Measurements from ENCODE around the gene DNAJC10.

The DNAJC10 gene

DNA sequence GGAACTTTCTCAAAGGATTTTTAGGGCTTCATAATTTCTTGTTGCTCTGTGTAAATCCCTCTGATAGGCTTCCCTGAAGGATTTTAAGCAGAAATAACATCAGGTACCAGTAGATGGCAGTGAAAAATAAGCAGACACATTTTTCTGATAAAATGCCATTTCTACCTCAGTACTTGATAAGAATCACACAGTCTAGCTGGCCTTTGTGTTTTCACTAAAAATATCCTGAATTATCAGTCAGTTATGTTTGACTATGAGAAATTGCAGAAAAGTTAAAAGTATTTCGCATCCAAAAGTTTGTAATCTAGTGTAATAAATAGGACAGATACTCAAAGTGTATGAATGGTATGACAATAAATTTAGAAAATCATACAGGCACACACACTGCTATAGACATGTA is 68.7 kb downstream of the DNAJC10 start:
- DNase-seq (ENCODE audit: low read depth in 1 of 2, low spot score in 1 of 2): no peak

DNA sequence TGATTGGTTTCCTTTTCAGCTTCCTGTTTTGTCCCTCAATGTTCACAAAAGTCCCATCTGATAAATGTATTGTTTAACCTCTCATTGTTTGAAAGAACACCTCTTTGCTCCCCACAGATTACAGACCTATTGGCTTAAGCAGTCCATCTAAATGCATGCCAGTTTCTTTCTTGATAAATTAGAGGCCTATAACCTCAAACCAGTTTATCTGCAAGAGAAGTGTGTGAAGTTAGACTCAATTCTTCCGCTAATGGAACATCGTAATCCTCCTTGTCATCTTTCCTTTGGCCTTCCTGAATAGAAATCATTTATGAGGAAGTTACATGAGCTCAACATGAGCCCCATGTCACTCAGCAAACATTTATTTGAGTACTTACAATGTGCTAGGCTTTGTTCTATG is 76.4 kb downstream of the DNAJC10 start:
- DNase-seq (ENCODE audit: low read depth in 1 of 2, low spot score in 1 of 2): no peak

GRCh38 chr2:182798736-182799135 is 82.7 kb downstream of the DNAJC10 start:
- DNase-seq (ENCODE audit: low read depth in 1 of 2, low spot score in 1 of 2): no peak

GRCh38 chr2:182804128-182804527 is 88.1 kb downstream of the DNAJC10 start:
- no peak for DNase-seq (ENCODE audit: low read depth in 1 of 2, low spot score in 1 of 2)

GRCh38 chr2:182807319-182807718 is 91.3 kb downstream of the DNAJC10 start:
- DNase-seq (ENCODE audit: low read depth in 1 of 2, low spot score in 1 of 2): no peak

DNA sequence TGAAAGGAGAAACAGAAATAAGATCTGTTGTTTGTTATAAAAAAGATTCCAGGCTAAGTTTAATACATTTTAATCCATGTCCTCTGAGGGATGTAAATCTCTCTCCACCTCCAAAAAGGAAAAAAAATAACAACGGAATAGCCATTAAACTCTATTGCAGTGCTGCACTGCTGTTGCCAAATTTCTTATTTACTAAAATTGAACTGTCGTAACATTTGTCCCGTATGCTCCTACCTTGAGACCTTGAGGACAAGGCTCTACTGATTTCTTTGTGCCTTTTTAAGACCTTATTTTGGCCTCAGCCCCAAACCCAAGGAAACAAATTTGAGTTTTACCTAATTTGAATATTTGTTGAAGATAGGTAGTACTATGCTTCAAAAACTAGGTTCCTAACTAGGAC is 94.0 kb downstream of the DNAJC10 start:
- DNase-seq (ENCODE audit: low read depth in 1 of 2, low spot score in 1 of 2): no peak

- DNase-seq (ENCODE audit: low read depth in 1 of 2, low spot score in 1 of 2): no peak
Measured at GRCh38 chr2:182814380-182814779, 98.3 kb downstream of the DNAJC10 start.

DNA sequence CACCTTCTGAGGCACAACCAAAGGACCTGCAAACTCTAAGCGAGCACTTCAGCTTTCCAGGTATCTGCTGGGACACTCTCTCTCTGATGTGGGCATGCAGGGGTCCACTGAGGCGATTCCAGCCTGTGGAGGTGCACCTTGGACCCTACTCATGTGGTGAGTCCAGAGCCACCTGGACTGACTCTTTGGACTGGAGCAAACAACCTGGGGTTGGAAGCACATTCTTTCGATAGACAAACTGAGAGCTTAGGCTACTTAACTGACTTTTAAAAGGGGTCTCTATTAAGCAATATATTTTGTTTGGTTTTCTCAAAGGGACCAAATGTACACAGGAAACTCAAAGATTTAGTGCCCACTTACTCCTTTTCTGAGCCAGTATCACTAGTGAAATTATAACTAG is 98.7 kb downstream of the DNAJC10 start:
- DNase-seq (ENCODE audit: low read depth in 1 of 2, low spot score in 1 of 2): no peak

- no peak for DNase-seq (ENCODE audit: low read depth in 1 of 2, low spot score in 1 of 2)
Measured at GRCh38 chr2:182816866-182817265, 100.8 kb downstream of the DNAJC10 start.

DNA sequence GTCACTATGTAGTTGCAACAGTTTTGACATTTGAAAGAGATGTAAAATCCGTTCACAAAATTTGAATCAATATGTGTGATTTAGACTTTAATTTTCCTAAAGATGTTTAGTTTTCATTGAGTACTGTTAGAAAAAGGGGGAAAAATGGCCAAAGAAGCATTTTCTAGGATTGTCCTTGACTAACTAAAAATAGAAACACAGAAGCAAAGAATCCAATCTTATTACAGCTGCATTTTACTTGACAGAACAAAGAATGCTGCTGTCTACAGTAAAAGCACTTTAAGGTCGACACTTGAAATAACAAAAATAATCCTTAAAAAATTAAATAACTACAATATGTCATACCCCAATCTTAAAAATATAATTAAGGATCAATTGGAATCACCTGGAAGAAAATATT is 101.5 kb downstream of the DNAJC10 start:
- DNase-seq (ENCODE audit: low read depth in 1 of 2, low spot score in 1 of 2): no peak

DNA sequence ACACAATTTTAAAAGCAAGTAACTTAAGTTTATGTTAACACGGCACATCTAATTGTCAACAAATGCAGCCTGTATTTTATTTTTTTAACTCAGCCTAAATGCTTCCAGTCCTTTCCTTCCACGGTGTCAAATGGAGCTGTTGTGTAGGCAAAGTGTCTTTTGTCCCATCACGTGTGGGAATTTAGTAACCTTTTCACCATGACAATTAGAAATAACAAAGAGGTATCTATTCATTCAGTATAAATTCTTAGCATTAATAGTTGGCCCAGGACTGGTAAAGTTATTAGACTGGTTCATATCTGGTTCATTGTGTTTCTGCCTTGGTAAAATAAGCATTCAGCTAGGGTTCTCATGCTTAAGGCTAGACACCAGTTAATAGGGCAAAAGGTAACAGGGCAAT is 102.4 kb downstream of the DNAJC10 start:
- DNase-seq (ENCODE audit: low read depth in 1 of 2, low spot score in 1 of 2): no peak

- DNase-seq (ENCODE audit: low read depth in 1 of 2, low spot score in 1 of 2): no peak
Measured at GRCh38 chr2:182818925-182819324, 102.9 kb downstream of the DNAJC10 start.

DNA sequence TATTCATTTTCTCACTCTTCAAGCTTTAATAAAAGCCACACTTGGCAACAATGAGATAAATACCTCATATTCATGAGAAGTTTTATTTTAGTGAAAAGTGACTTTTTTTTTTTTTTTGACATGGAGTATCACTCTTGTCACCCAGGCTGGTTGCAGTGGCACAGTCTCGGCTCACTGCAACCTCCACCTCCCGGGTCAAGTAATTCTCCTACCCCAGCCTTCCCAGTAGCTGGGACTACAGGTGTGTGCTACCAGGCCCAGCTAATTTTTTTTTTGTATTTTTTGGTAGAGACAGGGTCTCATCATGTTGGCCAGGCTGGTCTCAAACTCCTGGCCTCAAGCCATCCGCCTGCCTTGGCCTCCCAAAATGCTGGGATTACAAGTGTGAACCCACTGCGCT is 103.4 kb downstream of the DNAJC10 start:
- DNase-seq (ENCODE audit: low read depth in 1 of 2, low spot score in 1 of 2): no peak

- DNase-seq (ENCODE audit: low read depth in 1 of 2, low spot score in 1 of 2): no peak
Measured at GRCh38 chr2:182821182-182821581, 105.1 kb downstream of the DNAJC10 start.

DNA sequence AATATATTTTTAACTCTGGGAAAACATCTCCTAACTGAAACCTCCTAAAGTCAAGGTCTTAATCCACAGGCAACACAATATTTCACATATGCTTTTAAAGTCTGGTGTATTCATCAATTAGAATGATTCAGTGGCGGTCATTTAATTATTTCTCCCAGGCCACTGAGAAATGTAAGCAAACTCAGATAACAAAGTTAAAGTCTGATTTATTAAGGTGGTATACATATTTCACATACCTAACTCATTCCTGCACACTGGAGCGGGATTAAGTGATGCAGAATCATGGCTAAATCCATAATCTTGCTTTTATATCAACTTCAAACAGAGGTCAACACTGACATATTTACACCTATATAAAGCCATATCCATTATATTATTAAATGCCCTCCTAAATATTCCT is 106.7 kb downstream of the DNAJC10 start:
- no peak for DNase-seq (ENCODE audit: low read depth in 1 of 2, low spot score in 1 of 2)

DNA sequence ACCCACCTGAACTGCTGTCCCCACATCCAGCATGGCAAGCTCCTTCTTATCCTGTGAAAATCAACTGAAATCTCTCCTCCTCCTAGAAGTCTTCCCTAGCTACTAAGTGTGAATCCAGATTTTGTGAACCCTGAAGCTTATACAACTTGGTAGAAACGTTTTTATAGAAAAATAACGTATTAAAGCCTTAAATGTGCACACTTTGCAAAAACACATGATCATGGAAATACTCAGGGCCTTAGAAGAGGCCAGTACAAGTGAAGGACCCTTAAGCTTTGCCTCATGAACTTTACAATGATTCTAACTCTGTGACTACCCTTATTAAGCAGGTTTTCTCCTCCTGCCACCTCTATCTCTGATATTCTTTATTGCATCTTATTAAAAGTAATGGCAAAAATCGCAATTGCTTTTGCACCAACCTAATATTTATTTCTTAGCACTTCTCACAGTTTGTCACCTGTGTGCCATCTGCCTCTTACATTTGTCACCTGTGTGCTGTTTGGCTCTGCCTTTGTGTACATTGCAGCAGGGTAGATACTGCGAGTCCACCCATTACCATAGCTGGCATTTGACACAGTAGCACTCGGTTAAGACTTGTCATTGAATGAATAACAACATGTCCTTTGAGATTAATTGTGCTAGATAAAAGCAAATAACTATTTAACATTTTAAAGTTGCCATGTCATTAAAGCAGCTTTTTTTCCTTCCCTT is 108.2 kb downstream of the DNAJC10 start:
- no peak for DNase-seq (ENCODE audit: low read depth in 1 of 2, low spot score in 1 of 2)

DNA sequence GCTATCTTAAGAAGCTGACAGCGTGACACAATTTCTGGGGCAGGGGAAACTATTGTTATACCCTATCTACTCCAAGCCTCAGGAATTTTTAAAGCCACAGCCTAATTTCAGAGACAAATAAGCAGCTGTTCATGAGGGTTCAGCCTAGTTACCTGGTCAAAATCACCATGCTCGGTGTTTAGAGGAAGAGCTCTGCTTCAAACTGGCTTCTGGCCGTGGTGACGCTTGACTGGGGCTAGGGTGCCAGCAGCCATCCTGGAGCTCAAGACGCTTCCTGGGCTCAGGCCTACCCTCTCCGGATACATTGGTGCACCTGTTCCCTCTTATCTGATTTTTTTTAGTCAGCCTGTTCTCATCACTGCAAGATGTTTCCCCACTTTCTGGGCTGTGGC is 108.7 kb downstream of the DNAJC10 start:
- DNase-seq (ENCODE audit: low read depth in 1 of 2, low spot score in 1 of 2): no peak

GRCh38 chr2:182826064-182826463 is 110.0 kb downstream of the DNAJC10 start:
- no peak for DNase-seq (ENCODE audit: low read depth in 1 of 2, low spot score in 1 of 2)

DNA sequence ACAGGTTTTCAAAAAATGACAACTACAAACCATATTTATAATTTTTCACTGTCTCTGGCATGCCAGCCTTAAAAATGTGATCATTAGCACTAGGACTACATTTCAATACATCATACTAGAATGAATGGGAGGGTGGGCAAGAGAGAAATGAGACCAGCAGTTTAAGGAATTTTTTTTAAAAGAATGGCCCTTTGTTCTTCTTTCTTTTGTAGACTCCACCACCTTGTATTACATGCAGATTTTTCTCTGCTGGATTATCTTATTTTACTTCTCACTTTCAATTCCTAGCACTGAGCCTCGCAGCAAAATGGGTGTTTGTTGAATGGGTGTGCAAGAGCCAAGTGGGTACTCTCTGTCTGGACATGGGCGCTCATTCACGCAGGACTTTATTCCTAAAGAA is 110.4 kb downstream of the DNAJC10 start:
- no peak for DNase-seq (ENCODE audit: low read depth in 1 of 2, low spot score in 1 of 2)

- no peak for DNase-seq (ENCODE audit: low read depth in 1 of 2, low spot score in 1 of 2)
Measured at GRCh38 chr2:182827182-182827879, 111.3 kb downstream of the DNAJC10 start.

- no peak for DNase-seq (ENCODE audit: low read depth in 1 of 2, low spot score in 1 of 2)
Measured at GRCh38 chr2:182831101-182831500, 115.0 kb downstream of the DNAJC10 start.

DNA sequence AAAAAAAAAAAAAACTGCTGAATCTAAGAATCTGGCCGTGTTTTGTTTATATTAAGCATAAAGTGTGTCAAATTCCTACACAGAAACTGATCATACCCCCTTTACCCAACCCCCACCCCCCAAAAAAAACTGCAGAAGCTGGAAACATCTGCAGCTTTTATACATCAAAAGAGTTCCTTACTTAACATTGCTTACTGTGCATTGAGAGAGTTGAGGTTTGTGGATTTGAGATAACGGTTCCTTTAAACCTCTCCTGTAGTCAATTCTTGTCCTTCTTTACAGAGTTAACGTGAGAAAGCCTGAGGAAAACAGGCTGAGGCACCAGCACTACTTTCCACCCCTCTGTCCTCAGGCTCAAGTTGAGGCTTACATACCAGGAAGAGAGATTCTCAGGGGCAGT is 115.9 kb downstream of the DNAJC10 start:
- DNase-seq (ENCODE audit: low read depth in 1 of 2, low spot score in 1 of 2): no peak
